Ovary (tissue), 3 donors: ENCODE measurements around the gene SLC41A3.

Source experiments
- CTCF ChIP-seq, 3 donors: fragments of 450-650 bp in 2 of 3; fragments of 200-600 bp in 1 of 3; IDR thresholded peaks; one replicate each; pipeline versions ENCODE4 v1.5.1 to v1.8.0; 2016 to 2022; ENCODE audit warnings: antibody characterized with exemption in 3 of 3, mild to moderate bottlenecking in 1 of 3
- EP300 ChIP-seq: sonication (generic); formaldehyde crosslinking; IDR thresholded peaks from one replicate; pipeline ENCODE4 v1.6.1; 2017; ENCODE audit warnings: antibody characterized with exemption
- POLR2A ChIP-seq: fragments of 450-650 bp; IDR thresholded peaks from one replicate; pipeline ENCODE4 v1.6.1; 2017; ENCODE audit warnings: antibody characterized with exemption, mild to moderate bottlenecking, moderate library complexity
- donor health status: DM: no; HTN: no; CAD: no.

DNA sequence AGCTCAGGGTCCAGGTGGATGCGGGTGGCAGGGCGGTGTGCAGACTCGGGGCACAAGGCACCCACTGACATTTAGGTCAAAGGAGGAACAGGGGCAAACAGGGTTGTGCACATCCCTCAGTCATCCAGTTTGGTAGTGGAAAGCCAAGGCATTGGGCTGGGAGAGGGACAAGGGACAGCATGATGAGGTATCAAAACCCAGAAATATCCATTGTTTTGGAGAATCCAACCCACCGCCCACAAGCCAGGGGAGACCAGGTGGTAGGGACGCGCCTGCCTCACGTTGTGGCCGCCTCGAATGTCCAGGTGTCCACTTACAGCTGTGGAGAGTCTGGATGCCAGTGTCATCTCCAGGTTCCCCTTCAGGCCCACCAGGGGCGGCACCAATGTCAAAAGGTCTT lies 33.3 kb downstream of the SLC41A3 start:
- TF ChIP-seq CTCF (IDR thresholded peaks at IDR 0.05): no peak
- TF ChIP-seq POLR2A: no peak
- TF ChIP-seq EP300: no peak
